ENCODE data around the gene SKAP2. TPM values are rescaled to one million over a fixed set of nuclear protein-coding genes. Genes with fewer than 3 reads are reported as not detected.

Gene SKAP2
- total RNA-seq, 2 donors from 2014 or later, result 3.3 to 3.4 TPM

GRCh38 chr7:26861050-26861449 is 3.3 kb downstream of the SKAP2 start:
- Mint-ChIP-seq H3K36me3 (ENCODE audit: low read depth) (no peaks in the 10 kb centered on the region), H3K27ac (no peak overlapping the region), H3K4me1 (peaks cover 15% of the 10 kb centered on the region), H3K9me3 (no peaks in the 10 kb centered on the region), H3K27me3 (ENCODE audit: insufficient read depth) (peaks cover 84% of the 10 kb centered on the region), H3K4me3 (no peak overlapping the region)
- DNase-seq, result no peak
- TF ChIP-seq CTCF (conservative IDR thresholded peaks at IDR 0.05), result no peak
- Histone ChIP-seq H3K9ac (ENCODE audit: extremely low read depth, low read length, poor library complexity, severe bottlenecking) (no peak overlapping the region), H3K4me1 (ENCODE audit: control insufficient read depth, insufficient read depth, low read length) (peaks cover 3% of the 10 kb centered on the region), H3K4me3 (ENCODE audit: low read length) (no peak overlapping the region), H3K27ac (ENCODE audit: low read depth, low read length) (no peak overlapping the region), H3K36me3 (ENCODE audit: control insufficient read depth, insufficient read depth, low read length) (no peaks in the 10 kb centered on the region), H3K9me3 (ENCODE audit: control insufficient read depth, low read length) (no peaks in the 10 kb centered on the region), H3K27me3 (ENCODE audit: control insufficient read depth, insufficient read depth, low read length, poor library complexity, severe bottlenecking) (peaks cover 78% of the 10 kb centered on the region)
- 63% methylated on average over 1 of the region's 1 CpG; no CpG with 5 or more reads in 1 of the 2 experiments for WGBS, 2 experiments (ENCODE audit: insufficient coverage in 1 of 2, insufficient read length in 1 of 2)

GRCh38 chr7:26860361-26860760 is 4.0 kb downstream of the SKAP2 start:
- Mint-ChIP-seq H3K36me3 (ENCODE audit: low read depth) (no peaks in the 10 kb centered on the region), H3K9me3 (no peaks in the 10 kb centered on the region), H3K27me3 (ENCODE audit: insufficient read depth) (peaks cover 84% of the 10 kb centered on the region), H3K4me1 (peaks cover 15% of the 10 kb centered on the region), H3K4me3 (no peak overlapping the region), H3K27ac (no peak overlapping the region)
- Histone ChIP-seq H3K9ac (ENCODE audit: extremely low read depth, low read length, poor library complexity, severe bottlenecking) (no peak overlapping the region), H3K4me3 (ENCODE audit: low read length) (no peak overlapping the region), H3K27ac (ENCODE audit: low read depth, low read length) (no peak overlapping the region), H3K4me1 (ENCODE audit: control insufficient read depth, insufficient read depth, low read length) (peaks cover 3% of the 10 kb centered on the region), H3K36me3 (ENCODE audit: control insufficient read depth, insufficient read depth, low read length) (no peaks in the 10 kb centered on the region), H3K27me3 (ENCODE audit: control insufficient read depth, insufficient read depth, low read length, poor library complexity, severe bottlenecking) (peaks cover 85% of the 10 kb centered on the region), H3K9me3 (ENCODE audit: control insufficient read depth, low read length) (no peaks in the 10 kb centered on the region)
- peak; percentile 61 for TF ChIP-seq CTCF (conservative IDR thresholded peaks at IDR 0.05)
- DNase-seq, result no peak
- WGBS, 2 experiments (ENCODE audit: insufficient coverage in 1 of 2, insufficient read length in 1 of 2), result 79% methylated on average over 2 of the region's 2 CpGs; no CpG with 5 or more reads in 1 of the 2 experiments

- no peaks in the 10 kb centered on the region for H3K9me3 ChIP-seq (ENCODE audit: control insufficient read depth, low read length)
- H3K27me3 ChIP-seq (ENCODE audit: control insufficient read depth, insufficient read depth, low read length, poor library complexity, severe bottlenecking), result peaks cover 91% of the 10 kb centered on the region
- Mint-ChIP-seq H3K36me3 (ENCODE audit: low read depth) (no peaks in the 10 kb centered on the region), H3K4me1 (peaks cover 15% of the 10 kb centered on the region), H3K4me3 (no peak overlapping the region), H3K27ac (no peak overlapping the region), H3K27me3 (ENCODE audit: insufficient read depth) (peaks cover 90% of the 10 kb centered on the region), H3K9me3 (no peaks in the 10 kb centered on the region)
- peaks cover 3% of the 10 kb centered on the region for H3K4me1 ChIP-seq (ENCODE audit: control insufficient read depth, insufficient read depth, low read length)
- H3K27ac ChIP-seq (ENCODE audit: low read depth, low read length), result no peak overlapping the region
- TF ChIP-seq CTCF (conservative IDR thresholded peaks at IDR 0.05), result no peak
- H3K9ac ChIP-seq (ENCODE audit: extremely low read depth, low read length, poor library complexity, severe bottlenecking), result no peak overlapping the region
- no peak overlapping the region for H3K4me3 ChIP-seq (ENCODE audit: low read length)
- DNase-seq, result no peak
- no peaks in the 10 kb centered on the region for H3K36me3 ChIP-seq (ENCODE audit: control insufficient read depth, insufficient read depth, low read length)
Observed at GRCh38 chr7:26859720-26860119, 4.7 kb downstream of the SKAP2 start.

Measured in endodermal cell (in vitro differentiated cells).